GM18907 (cell line): ENCODE data around the gene GJD3.

Source experiments
- ATAC-seq: cut with Tn5 transposase; IDR thresholded peaks from one replicate; pipeline ENCODE4 v1.9.1; 2021; ENCODE audit warnings: mild to moderate bottlenecking, moderate library complexity; ENCODE audit not compliant: unreplicated experiment

GJD3 gene

DNA sequence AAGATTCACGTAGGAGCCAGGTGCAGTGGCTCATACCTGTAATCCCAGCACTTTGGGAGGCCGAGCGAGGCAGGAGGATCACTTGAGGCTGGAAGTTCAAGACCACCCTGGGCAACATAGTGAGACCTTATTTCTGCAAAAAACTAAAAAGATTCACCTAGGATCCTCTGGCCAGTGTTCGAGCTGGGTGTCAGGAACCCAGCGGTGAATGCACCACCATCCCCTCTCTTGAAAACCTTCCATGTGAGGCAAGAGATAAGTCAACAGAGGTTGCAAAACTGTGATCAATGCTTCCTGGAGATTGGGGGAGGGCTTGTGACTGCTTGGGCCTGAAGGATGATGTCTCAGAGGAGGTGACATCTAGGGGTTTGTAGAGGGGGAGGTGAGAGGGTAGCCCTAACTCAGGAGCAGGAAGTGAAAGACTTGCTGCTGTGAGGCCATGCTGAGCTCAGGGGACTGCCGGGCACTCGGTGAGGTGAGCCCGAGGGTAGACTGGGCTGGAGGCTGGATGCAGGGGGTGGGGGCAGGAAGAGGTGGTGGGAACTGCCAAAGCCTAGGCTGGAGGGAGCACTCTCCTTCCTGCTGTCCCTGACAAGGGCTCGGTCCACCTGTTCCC is 11.7 kb downstream of the GJD3 start:
- no peak for ATAC-seq

DNA sequence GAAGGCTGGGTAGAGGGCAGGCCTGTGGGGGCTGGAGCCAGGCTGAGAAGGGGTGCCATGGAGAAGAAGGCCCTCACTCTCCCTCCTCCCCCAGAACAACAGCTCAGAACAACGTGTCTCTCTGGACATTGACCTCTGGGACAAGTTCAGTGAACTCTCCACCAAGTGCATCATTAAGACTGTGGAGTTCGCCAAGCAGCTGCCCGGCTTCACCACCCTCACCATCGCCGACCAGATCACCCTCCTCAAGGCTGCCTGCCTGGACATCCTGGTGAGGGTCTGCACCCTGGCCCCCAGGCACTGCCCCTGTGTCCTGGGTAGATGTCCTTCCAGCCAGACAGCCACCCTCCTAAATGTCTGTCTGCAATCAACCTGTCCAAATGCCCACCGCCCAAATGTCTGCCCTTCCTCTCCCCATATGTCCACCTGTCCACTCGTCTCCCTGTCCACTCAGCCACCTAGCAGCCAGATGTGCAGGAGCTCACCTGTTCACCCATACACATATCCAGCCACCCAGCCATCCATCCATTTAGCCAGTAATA is 12.2 kb downstream of the GJD3 start:
- no peak for ATAC-seq

GRCh38 chr17:40351359-40352236 is 12.9 kb downstream of the GJD3 start:
- no peak for ATAC-seq

DNA sequence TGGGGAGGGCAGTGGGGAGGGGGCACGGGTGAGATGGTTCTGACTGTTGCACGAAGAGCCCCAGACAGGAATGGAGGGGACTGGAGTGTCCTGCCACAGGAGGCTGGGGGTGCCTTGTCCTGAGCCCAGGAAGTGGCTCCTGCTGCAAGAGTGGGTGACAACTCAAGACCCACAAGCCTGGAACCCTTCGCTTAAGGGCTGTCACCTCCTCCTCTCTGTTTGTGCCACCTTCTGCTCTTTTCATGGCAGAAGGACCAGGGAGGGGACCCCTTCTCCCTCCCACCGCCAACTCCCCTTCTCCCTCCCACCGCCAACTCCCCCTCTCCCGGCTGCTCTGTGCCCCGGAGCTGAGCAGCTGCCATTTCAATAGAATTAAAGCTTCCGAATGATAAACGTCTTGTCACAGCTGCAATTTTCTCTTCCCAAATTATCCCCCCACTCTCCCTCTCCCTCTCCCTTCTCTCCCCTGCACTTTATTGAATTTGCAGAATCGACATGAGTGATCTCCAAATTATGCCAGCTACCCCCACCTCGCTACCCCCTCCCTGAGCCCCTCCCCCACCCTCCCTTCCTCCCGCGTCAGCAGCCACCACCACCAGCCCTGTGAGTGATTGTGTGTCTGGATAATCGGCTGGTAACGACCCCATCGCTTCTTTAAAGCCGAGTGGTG is 13.7 kb downstream of the GJD3 start:
- no peak for ATAC-seq

DNA sequence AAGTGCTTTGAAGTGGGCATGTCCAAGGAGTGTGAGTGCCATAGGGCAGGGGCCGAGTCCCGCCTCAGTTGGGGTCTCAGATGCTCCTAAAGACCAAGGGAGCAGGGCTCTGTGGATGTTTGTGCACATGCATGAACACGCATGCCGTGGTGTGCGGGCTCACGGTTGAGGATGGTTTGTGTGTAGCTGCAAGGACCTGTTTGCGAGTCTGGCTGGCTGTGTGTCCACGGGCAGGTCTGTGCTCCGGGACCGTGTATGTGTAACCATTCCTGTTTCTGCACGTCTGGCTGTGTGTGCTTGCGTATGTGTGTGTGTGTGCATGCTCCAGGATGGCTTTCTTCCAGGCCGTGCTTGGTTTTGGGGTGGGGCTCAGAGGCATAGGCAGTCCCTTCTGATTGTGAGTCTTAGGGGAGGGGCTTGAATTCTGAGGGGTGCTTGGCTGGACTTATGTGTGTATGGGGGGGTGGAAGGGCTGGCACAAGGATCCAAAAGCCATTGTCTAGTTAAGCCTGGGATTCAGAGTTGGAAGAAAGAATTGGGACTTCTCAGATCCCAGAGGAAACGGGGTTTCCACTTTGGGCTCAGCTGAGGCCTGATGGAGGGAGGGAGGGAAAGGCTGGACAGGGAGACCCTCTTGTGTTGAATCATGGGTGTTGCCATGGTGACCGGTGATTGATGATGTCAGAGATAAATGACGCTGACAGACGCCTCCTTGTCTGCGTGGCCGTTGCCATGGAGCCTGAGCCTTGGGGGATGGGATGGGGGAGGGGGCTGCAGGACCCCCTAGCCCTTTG is 14.4 kb downstream of the GJD3 start:
- no peak for ATAC-seq

DNA sequence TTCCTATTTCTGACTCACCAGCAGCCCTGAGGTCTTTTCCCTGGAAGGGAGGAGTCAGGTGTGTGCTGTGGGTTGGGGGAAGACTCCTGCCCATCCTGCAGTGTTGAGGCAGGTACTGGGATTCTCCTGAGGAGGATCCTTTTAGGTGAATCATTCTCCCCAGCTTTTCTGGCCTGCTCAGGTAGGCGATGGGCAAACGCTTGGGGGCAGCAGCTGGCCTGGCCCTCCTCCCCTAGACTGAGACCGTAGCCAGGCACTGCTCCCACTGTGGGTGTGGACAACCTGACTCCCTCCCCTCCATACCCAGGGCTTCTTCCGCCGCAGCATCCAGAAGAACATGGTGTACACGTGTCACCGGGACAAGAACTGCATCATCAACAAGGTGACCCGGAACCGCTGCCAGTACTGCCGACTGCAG is 15.1 kb downstream of the GJD3 start:
- no peak for ATAC-seq

- ATAC-seq, result no peak
These were observed 15.7 kb downstream of the GJD3 start for GRCh38 chr17:40348562-40349476.

- no peak for ATAC-seq
These were observed 16.4 kb downstream of the GJD3 start for GRCh38 chr17:40348136-40348504.

GRCh38 chr17:40347319-40348135 is 17.0 kb downstream of the GJD3 start:
- no peak for ATAC-seq

- no peak for ATAC-seq
These were observed 17.8 kb downstream of the GJD3 start for GRCh38 chr17:40346765-40347158.

GRCh38 chr17:40345994-40346764 is 18.4 kb downstream of the GJD3 start:
- no peak for ATAC-seq

DNA sequence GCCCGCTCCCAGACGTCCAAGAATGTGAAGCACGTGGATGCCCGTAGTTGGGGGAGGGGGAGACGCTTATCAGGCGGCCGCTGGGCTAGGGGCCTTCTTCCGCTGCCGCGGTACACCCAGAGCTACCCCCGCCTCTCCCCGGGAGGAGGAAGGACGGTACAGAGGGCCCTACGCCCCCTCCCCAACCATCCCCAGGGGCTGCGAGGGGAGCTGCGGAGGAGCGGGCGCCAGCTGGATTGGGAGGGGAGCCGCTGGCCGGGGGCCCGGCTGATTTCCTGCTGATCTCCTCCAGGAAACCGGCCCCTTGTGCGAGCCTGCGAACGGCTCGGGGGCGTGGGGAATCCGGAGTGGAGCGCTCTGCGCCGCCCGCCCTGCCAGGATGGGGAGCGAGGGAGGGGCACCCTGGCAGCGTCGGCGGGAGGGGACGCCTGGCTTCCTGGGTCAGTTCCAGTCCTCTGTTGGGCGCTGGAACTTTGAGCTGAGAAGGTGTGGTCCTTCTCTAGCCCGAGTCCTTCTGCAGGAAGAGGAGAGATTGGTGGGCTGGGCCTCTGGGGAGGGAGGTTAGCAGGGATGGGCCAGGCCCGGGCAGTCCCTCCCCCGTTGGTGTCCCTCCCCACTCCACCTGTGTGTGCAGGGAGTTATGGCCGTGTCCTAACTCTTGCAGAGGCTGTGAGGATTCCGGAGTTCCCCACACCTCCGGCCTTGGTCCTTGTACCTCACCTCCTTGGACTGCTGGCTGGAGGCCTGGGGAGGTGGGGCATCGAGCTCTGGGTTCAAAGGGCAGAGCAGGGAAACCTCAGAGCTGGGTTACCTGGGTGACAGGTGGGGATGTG is 19.2 kb downstream of the GJD3 start:
- no peak for ATAC-seq

- ATAC-seq, result no peak
These were observed 19.9 kb downstream of the GJD3 start for GRCh38 chr17:40344421-40345160.

- no peak for ATAC-seq
These were observed 21.1 kb downstream of the GJD3 start for GRCh38 chr17:40343219-40344119.

DNA sequence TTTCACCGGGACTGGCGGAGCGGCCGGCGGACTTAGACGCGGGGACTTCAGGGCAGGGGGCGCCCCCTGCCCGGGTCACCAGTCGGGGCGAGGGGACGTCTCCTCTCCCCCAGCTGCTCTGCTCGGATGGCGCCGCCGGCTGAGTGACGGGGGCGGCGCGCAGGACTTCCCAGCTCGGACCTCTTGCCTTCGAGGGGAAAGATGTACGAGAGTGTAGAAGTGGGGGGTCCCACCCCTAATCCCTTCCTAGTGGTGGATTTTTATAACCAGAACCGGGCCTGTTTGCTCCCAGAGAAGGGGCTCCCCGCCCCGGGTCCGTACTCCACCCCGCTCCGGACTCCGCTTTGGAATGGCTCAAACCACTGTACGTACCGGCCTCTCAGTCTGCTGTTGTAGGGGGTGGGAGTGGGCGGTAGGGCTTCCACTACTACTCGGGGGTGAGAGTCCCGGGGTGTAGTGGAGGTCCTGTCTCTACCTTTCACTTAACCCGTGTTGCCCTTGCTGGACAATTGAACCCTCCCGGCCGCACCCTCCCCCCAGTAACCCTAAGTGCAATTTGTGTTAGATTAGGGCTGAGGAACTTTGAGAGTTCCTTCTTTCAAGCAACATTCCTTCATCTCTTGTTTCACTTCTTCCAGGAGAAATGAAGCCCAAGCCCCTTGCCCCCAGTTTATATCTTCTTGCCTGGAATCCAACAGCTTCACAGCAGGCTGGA is 21.9 kb downstream of the GJD3 start:
- no peak for ATAC-seq
